Measurements from ENCODE around the gene NRP2.

DNA sequence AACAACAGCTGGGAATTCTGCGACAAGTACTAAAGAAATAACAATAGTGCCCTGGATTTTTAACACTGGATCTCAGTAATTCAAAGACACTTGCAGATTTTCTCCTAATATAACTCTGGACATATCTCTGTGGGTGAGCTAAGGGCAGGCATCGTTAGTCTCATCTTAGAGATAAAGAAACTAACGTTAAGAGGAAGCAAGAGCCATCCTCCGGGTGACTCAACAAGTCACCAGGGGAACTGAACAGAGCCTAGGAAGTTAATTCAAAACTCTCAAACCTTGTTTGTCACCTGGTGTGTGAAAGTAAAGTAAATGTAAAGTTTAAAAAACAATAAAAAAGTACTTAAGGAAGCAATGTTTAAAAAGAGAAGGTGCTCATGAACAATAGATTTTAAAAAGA is 41.6 kb upstream of the NRP2 start:
- TF ChIP-seq, protein P1, sequence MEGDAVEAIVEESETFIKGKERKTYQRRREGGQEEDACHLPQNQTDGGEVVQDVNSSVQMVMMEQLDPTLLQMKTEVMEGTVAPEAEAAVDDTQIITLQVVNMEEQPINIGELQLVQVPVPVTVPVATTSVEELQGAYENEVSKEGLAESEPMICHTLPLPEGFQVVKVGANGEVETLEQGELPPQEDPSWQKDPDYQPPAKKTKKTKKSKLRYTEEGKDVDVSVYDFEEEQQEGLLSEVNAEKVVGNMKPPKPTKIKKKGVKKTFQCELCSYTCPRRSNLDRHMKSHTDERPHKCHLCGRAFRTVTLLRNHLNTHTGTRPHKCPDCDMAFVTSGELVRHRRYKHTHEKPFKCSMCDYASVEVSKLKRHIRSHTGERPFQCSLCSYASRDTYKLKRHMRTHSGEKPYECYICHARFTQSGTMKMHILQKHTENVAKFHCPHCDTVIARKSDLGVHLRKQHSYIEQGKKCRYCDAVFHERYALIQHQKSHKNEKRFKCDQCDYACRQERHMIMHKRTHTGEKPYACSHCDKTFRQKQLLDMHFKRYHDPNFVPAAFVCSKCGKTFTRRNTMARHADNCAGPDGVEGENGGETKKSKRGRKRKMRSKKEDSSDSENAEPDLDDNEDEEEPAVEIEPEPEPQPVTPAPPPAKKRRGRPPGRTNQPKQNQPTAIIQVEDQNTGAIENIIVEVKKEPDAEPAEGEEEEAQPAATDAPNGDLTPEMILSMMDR (IDR thresholded peaks at IDR 0.05; ENCODE audit: borderline replicate concordance, extremely low read depth, low read length, poor library complexity, severe bottlenecking): no peak
- TF ChIP-seq EZH2 (IDR thresholded peaks at IDR 0.05; ENCODE audit: borderline replicate concordance, low read depth, low read length, severe bottlenecking): no peak
